Hematopoietic multipotent progenitor cell treated with erythropoietin and hydrocortisone succinate and interleukin-3 and kit ligand, for 6 days (in vitro differentiated cells): ENCODE measurements around the gene CD46.
"Not testable (repeated sequence)": the region's sequence is repeated elsewhere in the genome, so short reads cannot be mapped to it uniquely, and the experiment has no call there.

Experiments
- DNase-seq: peaks from one replicate; pipeline ENCODE4 v3.0.0-alpha.2; 2015

Gene CD46

DNA sequence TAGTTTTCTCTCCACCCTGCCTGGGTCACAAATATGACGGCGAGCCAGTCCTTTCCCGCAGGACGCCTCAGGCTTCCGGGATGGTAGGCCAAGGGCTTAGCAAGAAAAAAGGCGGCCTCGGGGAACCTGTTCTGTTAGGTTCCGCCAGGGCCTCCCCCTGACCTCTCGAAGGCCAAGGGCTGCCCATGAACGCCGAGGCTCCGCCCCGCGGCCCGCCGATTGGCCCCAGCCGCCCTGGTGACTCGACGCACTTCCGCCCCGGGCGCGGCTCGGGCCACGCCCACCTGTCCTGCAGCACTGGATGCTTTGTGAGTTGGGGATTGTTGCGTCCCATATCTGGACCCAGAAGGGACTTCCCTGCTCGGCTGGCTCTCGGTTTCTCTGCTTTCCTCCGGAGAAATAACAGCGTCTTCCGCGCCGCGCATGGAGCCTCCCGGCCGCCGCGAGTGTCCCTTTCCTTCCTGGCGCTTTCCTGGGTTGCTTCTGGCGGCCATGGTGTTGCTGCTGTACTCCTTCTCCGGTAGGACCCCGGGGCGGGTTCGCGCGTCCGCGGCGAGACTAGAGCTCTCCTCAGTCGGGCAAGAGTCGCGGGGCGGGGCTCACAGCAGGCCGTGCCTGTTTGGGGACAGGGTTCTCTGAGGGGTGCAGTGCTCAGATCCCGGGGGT is at the start of gene CD46:
TSS of gene CD46 (plus strand) at position 265 of the 666 bp plus-strand sequence. CDS start at position 424, 159 bp downstream.
- peak; percentile 99 for DNase-seq

DNA sequence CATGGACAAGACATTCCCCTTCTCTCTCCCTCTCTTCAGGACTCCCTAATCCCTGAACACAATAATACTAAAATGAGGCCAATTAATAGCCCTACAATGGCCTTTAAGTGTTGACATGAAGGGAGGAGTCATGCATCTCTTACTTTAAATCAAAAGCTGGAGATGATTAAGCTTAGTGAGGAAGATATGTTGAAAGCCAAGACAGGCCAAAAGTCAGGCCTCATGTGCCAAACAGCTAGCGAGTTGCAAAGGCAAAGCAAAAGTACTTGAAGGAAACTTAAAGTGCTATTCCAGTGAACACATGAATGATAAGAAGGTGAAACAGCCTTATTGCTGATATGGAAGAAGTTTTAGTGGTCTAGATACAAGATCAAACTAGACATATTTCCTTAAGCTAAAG is 49.5 kb upstream of the CD46 start:
- no peak for DNase-seq

GRCh38 chr1:207703712-207704111 is 48.1 kb upstream of the CD46 start:
- no peak for DNase-seq

DNA sequence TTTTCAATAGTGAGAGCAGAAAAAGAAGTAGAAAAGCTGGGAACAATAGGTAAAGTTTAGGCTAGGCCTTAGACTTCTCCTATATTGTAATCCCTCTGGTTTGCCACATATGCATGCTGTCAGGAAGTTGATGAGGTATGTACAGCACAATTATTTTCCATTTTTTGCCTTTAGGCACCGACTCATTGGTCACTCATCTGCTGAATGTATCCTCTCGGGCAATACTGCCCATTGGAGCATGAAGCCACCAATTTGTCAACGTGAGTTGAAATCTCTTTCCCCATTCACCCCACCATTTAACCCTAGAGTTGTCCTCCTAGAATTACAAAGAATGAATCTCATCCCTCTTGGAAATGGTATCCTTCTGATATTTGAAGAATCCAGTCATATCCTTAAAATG is 43.9 kb upstream of the CD46 start:
- not testable (repeated sequence) for DNase-seq

- DNase-seq = peak; percentile 58
These were observed 40.6 kb upstream of the CD46 start for GRCh38 chr1:207711285-207711684.

- DNase-seq = not testable (repeated sequence)
These were observed 39.2 kb upstream of the CD46 start for GRCh38 chr1:207712701-207713100.

- DNase-seq = no peak
These were observed 38.3 kb upstream of the CD46 start for GRCh38 chr1:207713529-207713928.

GRCh38 chr1:207719234-207719633 is 32.6 kb upstream of the CD46 start:
- DNase-seq = no peak

DNA sequence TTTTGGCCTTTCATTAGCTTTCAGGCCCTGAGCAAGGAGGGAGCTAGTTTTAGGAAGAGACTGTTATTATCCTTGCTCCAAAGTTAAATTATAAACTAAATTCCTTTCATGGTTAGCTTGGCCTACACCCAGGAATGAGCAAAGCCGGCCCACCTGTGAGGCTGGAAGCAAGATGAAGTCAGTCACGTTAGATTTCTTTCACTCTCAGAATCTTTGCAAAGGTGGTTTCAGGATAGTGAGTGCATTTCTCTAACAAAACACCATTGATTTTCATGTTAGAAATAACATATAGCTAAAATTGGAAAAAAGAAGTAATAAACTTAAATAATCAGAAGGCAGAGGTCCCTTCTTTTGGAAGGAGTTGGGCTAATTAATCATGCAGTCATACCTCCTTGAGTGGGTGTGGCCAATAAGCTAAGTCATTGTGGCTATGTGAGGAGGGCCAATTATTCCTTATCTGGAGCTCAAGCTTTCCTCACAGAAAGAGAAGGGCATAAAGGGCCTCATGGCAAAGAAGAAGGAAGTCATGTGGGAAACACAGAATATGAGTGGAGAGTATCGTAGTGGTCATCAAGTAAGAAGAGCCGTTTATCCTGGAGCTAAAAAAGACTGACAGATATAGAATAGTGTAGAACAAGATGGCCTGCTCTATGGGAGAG is 23.5 kb upstream of the CD46 start:
- peak; percentile 82 for DNase-seq

- not testable (repeated sequence) for DNase-seq
These were observed 14.2 kb upstream of the CD46 start for GRCh38 chr1:207737503-207738157.

GRCh38 chr1:207738158-207738659 is 13.6 kb upstream of the CD46 start:
- not testable (repeated sequence) for DNase-seq

GRCh38 chr1:207740207-207740606 is 11.6 kb upstream of the CD46 start:
- DNase-seq = no peak

- DNase-seq = no peak
These were observed 8.9 kb upstream of the CD46 start for GRCh38 chr1:207742850-207743555.

DNA sequence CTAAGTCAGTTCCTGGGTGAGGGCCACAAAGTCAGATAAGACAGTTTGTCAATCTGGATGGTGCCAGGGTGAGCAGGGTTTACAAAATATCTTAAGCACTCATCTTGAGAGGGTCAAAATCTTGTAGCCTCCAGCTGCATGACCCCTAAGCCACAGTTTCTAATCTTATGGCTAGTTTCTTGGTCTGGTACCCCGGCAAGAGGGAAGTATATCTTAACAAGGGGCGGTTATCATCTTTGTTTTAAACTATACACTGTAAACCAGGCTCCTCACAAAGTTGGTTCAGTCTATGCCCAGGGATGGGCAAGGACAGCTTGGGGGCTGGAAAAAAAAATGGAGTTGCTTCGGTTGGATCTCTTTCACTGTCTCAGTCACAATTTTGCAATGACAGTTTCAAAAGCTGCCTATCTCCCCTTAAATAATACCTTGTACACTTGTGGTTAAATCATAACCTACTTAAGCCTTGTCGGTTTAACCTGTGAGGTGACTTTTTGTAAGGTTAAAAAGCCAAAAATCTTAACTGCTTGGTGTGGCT is 7.8 kb upstream of the CD46 start:
- peak; percentile 53 for DNase-seq

- no peak for DNase-seq
These were observed 6.6 kb upstream of the CD46 start for GRCh38 chr1:207745285-207745684.

DNA sequence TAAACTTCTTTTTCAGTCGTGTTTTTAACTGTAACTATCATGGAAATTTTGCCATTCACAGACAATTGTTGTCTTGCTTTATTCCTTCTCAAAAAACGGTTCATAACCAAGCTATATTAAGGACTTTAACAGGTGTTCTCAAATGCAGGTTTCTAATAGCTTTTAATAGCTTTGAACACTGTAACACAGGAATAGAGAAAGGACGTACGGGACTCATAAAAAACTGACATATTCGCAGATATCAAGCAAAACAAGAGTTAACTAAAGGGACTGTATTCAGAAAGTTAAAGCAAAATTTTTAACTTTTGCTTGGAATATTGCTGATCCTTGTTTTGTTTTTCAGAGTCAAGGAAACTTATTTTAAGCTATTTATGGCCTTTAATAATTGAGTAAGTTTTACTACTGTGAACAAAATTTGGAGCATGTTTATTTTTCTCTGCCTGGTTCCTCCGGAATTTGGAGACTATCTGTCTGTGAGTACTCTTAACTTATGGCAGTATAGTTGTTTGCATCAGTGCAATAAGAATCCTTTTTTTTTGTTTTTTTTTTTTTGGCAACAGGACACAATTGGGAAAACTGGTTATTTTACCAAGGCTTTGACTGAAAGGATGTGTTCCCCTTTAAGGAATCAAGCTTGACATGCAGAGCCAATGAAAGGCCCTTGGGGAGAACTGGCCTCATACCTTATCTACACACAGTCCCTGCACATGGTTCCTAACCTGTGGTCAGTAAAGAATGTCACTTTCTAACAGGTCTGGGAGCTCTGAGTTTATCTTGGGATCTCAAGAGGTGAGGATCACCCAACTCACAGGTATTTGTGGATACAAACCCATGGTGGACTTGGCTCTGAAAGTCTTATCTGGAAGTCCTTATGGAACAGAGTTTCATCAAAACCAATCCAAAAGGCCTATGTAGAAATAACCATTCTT is 5.8 kb upstream of the CD46 start:
- DNase-seq = peak; percentile 66

DNA sequence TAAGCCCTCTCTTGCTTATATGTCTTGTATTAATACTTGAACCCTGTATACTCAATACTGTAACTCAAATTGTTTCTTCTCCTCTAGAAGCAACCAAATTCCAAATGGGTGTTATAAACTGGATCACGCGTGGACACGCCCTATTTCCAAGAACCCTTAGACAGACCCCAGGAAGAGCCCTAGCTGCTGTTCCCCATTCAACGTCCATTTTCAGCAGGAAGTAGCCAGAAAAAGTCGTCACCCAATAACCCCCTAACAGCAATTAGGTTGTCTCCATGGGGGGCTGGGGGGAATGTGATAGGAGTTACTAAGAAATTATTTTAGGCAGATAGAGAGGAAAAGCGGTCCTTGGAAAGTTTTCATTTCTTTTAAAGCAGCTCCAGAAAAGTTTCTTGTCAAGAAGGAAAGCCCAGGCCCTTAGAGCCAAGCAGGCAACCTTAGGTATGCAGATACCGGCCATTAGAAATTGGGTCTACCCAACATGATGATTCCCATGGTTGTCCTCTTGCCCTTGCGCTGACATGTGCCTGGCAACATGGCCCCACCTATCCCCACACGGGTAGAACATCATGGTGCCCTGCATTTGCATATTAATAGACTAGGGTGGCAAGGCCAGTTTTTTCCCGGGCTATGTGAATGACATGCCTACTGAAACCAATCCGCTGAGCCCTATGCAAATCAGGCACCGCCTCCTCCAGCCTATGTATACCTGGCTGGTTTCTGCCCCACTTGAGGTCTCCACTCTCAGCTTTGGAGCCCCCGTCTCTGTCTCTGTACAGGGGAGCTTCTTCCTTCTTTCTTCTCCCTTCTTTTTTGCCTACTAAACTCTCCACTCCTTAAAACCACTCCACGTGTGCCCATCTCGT is 4.0 kb upstream of the CD46 start:
- no peak for DNase-seq

DNA sequence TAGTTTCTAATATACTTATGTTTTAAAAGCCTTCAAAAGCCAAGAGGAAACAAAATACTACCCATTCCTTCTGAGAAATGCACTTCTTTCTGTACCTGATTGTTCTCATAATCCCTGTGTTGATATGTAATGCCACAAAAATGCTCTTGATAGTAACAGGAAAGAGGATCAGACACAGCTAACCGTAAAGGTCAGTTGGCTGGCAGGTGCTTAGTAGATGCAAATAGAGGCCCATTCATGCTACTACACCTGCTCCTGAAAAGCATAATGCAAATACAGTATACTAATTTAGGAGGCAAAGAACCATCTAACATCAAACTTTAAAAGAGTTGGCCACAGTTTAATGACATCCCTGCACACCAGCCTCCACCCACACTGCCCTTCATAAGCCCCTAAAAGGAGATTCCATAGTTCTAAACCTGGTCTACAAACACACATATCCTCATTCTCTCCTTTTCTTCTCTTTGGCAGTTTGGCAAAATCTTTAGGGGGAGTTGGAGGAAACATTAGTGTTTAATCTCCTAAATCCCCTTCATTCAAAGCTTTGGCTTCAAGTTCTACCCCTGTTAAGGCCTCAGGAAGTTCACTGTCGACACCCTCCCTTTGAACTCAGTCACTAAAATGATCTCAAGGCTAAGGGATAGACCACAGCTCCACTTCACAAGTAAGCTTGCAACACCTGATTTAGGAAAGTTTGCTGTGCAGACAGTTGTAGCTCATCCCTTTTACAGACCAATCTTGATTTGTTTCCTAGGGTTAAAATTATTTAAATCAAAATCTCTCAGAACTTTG is 2.9 kb upstream of the CD46 start:
- no peak for DNase-seq

GRCh38 chr1:207750631-207751305 is 1.1 kb upstream of the CD46 start:
- no peak for DNase-seq
